HG02884 (cell line): ENCODE measurements around the gene DNAJC3.
A peak's percentile ranks its signal among the peaks of the same experiment; 100 is the strongest.

ENCODE experiments used
- ATAC-seq: cut with Tn5 transposase; IDR thresholded peaks from one replicate; pipeline ENCODE4 v1.9.1; 2021; ENCODE audit warnings: mild to moderate bottlenecking, moderate library complexity; ENCODE audit not compliant: unreplicated experiment

The DNAJC3 gene, protein sequence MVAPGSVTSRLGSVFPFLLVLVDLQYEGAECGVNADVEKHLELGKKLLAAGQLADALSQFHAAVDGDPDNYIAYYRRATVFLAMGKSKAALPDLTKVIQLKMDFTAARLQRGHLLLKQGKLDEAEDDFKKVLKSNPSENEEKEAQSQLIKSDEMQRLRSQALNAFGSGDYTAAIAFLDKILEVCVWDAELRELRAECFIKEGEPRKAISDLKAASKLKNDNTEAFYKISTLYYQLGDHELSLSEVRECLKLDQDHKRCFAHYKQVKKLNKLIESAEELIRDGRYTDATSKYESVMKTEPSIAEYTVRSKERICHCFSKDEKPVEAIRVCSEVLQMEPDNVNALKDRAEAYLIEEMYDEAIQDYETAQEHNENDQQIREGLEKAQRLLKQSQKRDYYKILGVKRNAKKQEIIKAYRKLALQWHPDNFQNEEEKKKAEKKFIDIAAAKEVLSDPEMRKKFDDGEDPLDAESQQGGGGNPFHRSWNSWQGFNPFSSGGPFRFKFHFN

DNA sequence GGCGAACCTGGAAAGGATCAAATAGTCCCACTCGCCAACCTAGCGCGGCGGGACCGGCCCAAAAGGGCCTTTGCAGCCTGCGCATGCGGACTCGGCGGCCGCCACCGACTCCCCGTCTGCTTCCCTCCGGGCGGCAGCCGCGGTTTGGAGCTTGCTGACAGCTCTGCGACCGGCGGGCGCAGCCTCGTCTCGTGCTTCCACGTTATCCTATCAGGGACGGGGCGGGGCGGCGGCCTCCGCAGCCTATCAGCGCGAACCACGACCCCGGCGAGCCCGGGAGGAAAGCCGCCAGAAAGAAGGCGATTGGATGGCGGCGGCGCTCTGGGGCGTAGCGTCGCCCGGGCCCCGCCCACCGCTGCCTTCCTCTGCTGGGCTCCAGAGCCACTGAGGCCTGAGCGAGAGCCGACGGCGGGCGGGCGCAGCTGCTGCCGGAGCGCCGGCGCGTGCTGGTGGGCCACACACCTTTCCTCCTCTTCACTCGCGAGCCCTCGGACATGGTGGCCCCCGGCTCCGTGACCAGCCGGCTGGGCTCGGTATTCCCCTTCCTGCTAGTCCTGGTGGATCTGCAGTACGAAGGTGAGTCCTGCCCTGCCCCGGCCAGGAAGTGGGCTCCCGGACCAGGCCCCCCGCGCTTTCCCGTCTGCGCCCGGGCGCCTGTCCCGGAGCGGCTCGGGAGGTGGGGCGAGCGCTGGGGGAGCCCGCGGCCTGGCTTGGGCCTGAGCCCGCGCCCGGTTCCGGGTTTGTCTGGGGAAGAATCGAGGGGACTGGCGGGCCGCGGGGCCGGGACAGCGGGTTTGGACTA, at the start of gene DNAJC3:
Gene DNAJC3 (plus strand): TSS at position 378 of the 802 bp plus-strand sequence. CDS start 117 bp downstream, at position 495.
- ATAC-seq, result peak; percentile 88

DNA sequence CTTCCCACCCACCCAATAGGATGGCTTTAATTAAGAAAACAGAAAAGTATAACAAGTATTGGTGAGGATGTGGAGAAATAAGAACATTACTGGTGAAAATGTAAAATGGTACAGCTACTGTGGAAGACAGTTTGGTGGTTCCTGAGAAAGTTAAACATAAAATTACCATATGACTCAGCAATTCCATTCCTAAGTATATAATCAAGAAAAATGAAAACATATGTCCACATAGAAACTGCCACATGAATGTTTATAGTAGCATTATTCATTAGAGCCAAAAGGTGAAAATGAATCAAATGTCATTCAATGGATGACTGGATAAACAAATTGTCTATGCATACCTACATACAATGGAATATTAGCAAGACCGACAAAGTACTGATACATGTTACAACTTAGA, 49.3 kb upstream of the DNAJC3 start:
- no peak for ATAC-seq

DNA sequence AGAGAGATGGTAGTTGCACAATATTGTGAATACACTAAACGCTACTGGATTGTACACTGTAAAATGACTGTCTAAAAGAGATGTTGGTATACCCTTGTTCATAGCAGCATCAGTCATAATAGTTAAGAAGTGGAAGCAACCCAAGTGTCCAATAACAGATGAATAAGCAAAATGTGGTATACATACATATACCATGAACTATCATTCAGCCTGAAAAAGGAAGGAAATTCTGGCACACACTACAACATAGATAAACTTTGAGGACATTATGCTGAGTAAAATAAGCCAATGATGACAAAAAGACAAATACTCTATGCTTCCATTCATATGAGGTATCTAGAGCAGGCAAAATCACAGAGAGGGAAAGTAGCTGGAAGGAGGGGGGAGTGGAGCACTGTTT, 48.5 kb upstream of the DNAJC3 start:
- ATAC-seq, result no peak

DNA sequence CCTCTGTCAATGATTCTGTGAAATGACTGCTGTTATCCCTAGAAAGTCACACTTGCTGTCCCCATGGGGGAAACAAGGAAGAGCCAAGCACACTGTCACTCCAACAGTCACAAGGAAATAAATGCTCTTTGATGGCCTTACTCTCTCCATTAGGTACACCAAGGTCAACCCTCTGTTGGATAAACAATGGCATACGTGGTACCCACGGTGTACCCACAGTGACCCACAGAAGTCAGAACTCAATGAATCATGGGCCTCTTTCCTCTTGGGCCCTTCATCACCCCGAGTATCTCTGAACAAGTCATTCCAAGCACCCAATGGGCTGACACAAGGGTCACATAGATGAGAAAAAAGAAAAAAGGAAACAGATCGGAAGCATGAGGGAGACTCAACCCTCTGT, 47.9 kb upstream of the DNAJC3 start:
- ATAC-seq, result no peak

DNA sequence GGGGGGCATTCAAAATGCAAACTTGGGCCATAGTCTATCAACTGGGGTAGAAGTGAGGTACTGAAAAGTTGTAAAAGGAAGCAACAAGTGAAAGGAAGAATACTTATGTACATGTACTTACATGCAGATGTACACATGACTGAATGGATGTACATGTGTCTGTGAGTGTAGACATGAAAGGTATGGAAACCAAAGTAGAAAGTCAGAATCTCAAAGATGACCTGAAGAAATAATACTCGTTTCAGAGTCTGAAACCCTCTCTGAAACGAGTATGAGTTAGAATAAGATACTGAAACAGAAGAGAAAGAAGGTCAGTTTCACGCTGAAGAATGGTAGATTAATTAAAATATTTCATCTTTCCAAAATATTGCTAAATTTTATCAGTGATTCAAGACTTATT, 46.3 kb upstream of the DNAJC3 start:
- no peak for ATAC-seq

DNA sequence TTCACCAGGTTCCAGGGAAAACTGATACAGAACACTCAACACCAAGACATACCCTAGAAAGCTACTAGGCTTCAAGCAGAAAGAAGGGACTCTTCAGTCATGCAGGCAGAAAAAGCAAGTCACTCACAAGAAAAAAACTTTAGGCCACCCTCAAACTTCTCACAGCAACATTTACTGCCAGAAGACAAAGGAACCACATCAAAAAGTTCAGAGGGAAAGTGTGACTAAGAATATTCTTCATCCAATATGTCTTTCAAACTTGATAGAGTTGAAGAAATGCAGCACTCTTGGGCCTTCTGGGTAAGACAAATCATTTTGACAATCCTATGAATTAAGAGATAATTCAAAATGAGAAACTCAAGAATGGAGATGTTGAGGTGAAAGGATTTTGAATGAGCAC, 40.1 kb upstream of the DNAJC3 start:
- ATAC-seq, result no peak

DNA sequence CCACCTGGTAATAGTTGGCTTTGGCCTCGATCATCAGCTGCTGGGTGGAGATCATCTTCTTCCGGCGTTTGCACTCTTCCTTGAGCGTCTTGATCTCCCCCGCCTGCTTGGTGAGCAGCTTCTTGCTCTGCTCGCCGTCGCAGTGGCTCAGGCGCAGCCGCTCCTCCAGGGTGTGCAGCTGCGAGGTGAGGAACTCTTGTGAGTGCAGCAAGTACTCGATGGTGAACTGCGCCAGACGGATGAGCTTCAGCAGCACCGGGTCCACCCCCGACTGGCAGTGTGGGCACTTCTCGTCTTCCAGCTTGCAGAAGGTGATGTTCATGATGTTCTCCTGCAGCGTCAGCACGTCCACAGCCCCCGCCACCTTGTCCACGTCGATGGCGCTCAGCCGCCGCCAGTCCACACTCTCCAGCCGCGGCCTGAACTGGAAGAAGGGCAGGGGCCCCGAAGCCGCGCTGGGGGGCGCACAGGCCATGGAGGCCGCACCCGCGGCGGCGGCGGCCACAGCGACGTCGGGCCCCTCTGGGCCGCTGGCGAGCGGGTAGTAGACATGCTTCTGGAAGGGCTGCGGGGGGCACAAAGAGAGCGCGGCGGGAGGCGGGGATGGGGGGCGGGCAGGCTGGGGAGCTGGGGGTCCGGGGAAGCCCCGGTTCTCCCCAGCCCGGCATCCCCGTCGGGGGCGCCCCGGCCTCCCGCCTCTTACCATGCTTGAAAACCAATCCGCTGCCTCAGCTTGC, 35.5 kb upstream of the DNAJC3 start:
- ATAC-seq, result no peak

DNA sequence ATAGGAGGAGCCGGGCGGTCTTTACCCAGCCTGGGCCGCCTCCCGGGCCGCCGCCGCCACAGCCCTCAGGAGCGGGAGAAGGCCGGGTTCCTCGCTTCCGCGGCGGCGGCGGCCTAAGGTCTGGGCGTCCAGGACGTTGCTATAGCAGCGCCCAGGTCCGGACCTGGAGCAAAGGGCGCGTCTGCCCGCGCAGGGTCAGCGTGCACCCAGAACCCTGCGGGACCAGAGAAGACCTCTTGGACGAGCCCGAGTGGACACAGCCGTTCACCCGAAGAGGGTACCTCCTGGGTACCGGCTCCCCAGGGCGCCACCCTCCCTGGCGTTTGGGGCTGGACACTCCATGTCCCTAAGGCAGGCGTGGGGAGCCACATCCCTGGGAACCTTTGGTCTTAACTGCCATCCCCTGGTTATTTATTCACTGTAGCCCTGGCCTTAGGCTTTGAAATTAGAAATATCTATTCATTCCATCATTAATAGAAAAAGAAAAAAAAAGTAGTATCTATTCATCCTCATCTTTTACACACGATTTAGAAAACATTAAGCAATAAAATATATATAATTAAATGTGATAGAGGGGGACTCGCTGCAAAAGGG, 34.8 kb upstream of the DNAJC3 start:
- no peak for ATAC-seq

DNA sequence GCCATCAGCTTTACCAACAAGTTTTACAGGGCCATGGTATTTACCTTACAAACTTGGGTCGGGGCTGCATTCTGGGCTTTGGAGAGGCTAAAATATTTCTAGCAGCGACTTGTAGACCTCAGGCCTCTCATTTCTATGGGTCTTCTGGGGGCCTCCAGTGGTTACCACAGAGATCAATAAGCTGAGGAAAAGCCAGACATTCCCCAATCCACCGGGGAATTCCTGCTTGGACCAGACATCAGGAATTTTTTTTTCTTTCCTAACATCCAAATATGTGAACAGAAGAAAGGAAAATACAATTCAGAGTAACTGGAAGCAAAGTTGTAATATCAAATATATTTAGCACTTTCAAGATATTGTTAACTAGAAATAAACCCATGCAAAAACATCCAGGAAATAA, 33.9 kb upstream of the DNAJC3 start:
- ATAC-seq, result no peak

DNA sequence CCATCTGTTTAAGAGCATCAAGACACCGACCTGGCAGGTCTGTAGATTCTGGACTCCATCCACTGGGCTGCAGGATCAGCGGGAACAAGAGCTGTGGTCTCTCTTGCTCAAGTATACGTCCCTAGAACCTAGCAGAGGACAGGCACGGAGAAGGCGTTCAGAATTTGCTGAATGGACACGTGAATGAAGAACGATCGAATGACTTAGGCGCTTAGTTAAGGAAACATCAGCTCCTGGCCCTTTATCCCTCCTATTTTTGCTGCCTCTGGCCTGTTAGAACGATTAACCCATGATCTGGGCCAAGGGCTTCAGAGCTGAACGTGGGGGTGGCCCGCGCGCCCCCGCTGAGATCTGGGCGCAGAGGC, 33.4 kb upstream of the DNAJC3 start:
- ATAC-seq, result peak; percentile 2

DNA sequence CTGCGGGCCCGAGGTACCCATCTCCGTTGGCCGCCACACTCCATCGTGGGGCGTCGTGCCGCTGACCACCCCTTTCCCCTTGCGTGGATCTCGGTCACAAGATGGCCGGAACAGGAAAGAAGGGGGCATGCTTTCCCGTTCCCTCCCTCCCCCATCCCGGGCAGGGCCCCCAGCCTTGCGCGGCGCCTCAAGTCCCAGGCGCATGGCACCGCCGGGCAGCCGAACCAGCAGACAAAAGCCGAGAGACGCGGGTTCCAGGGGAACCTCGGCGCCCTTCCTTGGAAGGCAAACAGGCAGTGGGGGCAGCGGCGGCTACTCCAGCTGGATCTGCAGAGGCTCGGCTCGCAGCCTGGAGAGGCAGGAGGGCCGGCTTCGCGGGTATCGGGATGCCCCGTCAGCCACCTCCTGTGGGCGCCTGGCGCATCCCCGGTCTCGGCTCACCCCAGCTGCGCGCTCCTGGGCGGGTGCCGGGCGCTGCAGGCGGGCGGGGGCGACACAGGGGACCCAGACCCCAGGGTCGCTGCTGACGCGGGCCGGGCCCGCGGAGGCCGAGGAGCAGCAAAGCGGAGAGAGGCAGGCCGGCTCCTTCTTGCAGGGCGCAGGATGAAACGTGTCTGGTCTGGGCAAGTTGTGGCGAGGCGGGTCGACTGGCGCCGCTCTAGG, 32.9 kb upstream of the DNAJC3 start:
- ATAC-seq, result peak; percentile 29

DNA sequence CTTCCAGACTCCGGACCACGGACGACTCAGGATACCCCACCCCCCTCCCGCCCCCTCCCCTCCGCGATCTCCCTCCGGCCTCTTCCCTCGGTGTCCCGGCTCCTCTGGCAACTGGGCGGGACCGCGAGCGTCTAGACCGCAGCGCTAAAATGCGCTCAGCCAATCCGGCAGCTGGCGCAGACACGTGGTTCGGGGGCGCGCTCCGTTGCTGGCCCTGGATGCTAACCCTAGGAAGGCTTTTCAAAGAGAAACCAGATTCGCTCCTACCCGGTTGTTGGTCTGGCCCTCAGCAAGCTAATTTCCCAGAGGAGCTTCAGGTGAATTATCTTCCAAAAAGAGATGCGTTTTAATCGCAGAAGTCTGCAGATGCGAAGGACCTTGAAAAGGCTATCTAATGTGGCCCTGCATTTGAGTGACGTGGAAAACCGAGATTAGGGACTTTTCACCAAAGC, 32.3 kb upstream of the DNAJC3 start, which contains the start of gene DZIP1:
Gene DZIP1 (minus strand): TSS at position 106 of the 452 bp plus-strand sequence. CDS start 2,677 bp downstream, outside the sequence.
- peak; percentile 46 for ATAC-seq

DNA sequence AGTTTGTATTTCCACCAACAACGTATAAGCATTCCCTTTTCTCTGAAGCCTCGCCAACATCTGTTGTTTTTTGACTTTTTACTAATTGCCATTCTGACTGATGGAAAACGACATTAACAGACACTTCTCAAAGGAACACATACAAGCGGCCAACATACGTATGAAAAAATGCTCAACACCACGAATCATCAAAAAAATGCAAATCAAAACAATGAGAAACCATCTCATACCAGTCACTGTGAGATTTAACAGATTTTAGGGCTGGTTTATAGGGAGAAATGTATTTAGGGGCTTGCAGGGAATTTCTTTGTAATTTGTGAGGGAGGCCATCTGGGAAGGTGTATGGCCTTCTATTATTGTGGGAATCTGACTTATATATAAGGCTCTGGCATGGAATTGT, 29.6 kb upstream of the DNAJC3 start:
- no peak for ATAC-seq

DNA sequence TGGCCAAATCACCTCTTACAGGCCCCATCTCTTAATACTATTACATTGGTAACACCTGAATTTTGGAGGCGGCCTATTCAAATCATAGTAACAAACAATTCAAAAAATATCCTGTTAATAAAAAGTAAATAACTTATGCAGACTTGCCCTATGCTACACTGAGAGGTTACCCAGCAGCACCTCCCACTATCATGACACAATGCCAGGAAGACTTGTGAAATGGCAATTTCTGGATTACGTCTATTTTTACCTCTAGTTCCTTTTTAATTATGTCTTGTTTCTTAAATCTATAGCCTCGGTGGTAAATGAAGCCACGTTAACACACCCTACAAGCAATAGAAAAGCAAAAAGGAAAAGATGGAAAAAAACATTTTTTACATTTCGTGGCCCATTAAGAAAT, 26.2 kb upstream of the DNAJC3 start:
- ATAC-seq, result no peak

DNA sequence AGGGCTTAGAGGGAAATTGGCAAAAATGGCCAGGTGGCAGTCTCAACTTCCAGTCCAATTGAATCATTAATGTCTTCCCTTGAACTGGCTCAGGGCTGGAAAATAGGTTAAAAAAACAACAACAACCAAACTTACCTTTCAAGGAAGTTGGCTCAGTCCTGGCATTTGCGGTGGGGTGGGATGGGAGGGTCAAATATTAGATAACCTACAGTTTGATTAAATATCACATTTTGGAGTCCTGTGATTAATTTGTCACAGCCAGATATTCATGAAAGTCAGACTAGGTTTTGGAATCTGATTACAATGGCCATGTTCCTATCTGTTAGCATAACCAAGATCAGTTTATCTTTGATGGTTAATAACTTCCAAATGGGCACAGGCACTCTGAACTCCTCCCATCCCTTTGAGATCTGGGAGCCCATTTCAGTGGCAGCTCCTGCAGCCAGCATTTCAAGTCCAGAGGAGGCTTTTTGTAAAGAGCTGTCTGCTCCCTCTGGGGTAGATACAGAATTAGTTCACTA, 24.6 kb upstream of the DNAJC3 start:
- ATAC-seq, result no peak

DNA sequence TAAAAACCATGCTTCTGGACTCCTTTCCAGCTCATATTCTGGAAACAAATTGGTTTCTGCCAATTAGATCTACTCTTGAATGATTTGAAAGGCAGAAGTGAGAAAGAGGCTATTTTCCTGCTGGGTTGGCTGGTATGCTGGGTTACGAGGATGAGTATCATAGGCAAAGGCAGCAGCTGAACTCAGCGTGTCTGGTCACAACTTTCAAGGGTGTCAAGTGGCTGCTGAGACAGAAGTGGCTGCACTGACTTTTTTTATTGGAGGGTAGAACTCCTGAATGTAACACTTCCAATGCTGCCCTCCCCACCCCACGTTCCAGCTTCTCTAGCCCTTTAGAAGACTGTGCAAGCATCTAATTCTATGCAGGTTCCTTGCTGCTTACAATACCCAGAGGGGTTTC, 24.1 kb upstream of the DNAJC3 start:
- ATAC-seq, result no peak

DNA sequence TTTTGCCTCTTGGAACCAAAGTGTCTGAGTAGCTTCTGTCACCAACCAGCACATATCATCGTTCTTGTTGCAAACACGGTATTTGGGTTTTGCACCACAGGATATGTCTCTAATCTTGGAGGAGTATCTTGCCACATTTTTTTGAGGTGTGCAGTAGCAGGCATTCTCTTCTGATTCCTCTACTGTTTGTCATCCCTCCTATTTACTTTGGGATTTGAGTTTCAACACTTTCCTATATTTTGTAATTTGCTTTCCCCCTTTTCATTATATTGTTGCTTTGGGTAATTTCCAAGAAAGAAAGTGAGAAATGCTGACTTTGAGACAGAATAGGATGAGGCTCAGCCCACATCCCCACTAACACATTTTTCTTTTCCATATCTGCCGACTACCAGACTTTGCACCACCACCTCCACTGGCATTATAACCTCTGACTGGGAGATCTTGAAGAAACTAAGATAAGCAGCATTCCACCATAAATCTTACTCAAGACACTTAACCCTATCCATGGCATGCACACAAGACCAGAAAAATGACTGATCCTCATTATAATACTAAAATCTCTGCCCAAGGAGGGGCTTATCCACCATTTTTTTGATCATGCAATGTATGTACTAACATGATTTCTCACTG, 20.4 kb upstream of the DNAJC3 start:
- ATAC-seq, result no peak

DNA sequence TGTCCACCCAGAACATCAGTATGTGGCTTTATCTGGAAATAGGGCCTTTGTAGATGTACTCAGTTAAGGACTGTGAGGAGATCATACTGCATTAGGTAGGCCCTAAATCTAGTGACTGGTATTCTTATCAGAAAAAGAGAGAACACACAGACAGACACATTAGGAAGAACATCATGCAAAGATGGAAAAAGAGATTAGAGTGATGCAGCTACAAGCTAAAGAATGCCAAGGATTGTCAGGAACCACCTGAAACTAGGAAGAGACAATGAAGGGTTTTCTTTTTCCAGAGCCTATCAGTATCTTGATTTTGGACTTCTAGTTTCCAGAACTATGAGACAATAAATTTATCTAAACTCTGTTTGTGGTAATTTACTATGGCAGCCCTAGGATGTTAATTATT, 17.4 kb upstream of the DNAJC3 start:
- no peak for ATAC-seq

DNA sequence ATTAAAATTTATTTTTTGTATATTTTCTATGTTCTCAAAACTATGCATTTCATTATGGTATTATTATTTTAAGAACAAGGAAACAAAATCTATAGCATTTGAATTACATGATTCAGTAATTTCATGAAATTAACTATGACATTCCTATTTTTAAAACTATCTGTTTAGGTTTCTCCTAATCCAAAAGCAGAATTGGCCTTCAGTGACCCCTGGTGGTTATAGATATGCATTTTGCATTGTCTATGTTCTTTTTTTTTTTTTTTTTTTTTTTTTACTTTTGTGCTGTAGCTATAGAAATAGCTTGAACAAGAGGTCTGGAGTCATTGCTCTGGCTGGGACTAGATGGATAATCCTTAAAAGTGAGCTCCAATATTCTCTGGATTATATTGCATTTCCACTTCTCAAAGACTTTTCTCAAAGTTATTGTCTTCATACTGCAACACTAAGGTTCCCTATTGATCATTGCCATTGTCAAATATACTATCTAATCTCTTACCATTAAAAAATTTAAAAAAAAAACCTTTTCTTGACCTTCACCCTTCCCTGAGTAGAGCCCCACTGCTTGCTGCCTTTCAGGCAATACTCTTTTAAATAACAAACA, 15.9 kb upstream of the DNAJC3 start:
- ATAC-seq, result no peak
